ENCODE data around the gene FOXP1. TPM values are rescaled to one million over a fixed set of nuclear protein-coding genes. Genes with fewer than 3 reads are reported as not detected.

FOXP1 gene
- total RNA-seq, 1 experiment from 2014 or later = 58.4 TPM

DNA sequence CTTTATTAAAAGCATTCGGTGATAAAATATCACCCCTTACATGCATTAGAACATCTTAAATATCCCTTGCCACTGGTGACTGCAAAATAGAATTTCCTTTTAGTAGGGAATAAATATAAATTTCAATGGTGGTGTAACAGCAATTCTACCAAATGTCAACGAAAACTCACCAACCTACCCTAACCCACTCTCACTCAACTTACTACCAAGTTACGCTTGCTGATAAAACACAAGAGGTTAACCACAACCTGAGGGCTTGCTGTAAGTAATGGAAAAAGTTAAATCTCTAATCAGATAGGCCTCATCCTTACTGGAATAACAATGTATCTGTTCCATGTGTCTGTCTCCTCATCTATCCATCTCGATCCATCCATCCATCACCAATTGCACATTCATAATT is 274.7 kb downstream of the FOXP1 start:
- Histone ChIP-seq H3K36me3 (ENCODE audit: insufficient read depth, low read length, poor library complexity, severe bottlenecking) (no peaks in the 10 kb centered on the region), H3K4me3 (ENCODE audit: low read depth, low read length, poor library complexity, severe bottlenecking) (no peak overlapping the region), H3K4me1 (ENCODE audit: insufficient read depth, low read length, poor library complexity, severe bottlenecking) (peaks cover 17% of the 10 kb centered on the region), H3K27ac (ENCODE audit: low read depth, low read length, poor library complexity, severe bottlenecking) (no peak overlapping the region), H3K9me3 (ENCODE audit: low read depth, low read length, poor library complexity, severe bottlenecking) (no peaks in the 10 kb centered on the region), H3K27me3 (replicated peaks; ENCODE audit: insufficient read depth, low read depth, low read length, poor library complexity) (no peaks in the 10 kb centered on the region)
- DNase-seq (ENCODE audit: low spot score) = no peak
- intact Hi-C loops (cut with micrococcal nuclease; ENCODE audit: unreplicated experiment) = loop anchor here (5.0 to 10.0 kb wide), 2 partner anchors 278 to 754 kb away; no protein-coding TSS in a partner anchor
- no TSS peak for BruUV-seq (replicated peaks)
- ChIA-PET CTCF (no interaction called here), POLR2A (ENCODE audit: low non-redundant PET) (no interaction called here)
- no peak for TF ChIP-seq EZH2 (IDR thresholded peaks at IDR 0.05; ENCODE audit: borderline replicate concordance, low read depth, low read length, poor library complexity, severe bottlenecking)
- TF ChIP-seq, protein P1, sequence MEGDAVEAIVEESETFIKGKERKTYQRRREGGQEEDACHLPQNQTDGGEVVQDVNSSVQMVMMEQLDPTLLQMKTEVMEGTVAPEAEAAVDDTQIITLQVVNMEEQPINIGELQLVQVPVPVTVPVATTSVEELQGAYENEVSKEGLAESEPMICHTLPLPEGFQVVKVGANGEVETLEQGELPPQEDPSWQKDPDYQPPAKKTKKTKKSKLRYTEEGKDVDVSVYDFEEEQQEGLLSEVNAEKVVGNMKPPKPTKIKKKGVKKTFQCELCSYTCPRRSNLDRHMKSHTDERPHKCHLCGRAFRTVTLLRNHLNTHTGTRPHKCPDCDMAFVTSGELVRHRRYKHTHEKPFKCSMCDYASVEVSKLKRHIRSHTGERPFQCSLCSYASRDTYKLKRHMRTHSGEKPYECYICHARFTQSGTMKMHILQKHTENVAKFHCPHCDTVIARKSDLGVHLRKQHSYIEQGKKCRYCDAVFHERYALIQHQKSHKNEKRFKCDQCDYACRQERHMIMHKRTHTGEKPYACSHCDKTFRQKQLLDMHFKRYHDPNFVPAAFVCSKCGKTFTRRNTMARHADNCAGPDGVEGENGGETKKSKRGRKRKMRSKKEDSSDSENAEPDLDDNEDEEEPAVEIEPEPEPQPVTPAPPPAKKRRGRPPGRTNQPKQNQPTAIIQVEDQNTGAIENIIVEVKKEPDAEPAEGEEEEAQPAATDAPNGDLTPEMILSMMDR (conservative IDR thresholded peaks at IDR 0.05; ENCODE audit: low read depth, low read length) = no peak

DNA sequence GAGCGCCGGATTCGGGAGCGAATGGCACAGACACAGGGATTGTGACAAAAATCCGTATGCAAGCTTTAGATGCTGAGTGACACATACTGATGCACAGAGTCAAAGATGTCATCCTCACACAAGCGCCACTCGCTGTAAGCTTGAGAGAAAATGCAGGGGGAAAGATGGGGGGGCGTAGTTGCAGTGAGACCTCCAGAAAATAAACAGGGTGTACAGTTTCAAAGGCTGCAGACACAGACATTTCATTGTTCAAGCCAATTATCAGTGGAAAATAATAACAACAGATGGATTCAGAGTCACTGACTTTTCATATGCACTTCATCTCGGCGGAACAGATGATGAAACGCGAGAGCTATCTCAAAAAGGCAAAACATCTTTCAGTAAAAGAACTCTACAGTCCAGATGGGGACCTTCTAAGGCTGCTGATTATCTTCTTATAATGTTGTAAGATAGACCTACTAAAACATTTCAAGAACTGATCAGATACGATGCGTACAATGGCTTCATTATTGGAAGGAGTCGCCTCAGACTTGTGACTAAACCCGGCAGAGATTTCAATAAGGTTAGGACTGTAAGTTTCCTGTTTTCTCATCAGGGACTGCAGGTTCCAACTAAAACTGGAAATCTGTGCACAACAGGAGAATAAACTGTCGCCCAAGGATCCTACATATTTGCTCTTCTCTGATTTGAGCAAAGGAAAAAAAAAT is 275.4 kb downstream of the FOXP1 start:
- H3K4me1 ChIP-seq (ENCODE audit: insufficient read depth, low read length, poor library complexity, severe bottlenecking) = peaks cover 23% of the 10 kb centered on the region
- no peaks in the 10 kb centered on the region for H3K27me3 ChIP-seq (replicated peaks; ENCODE audit: insufficient read depth, low read depth, low read length, poor library complexity)
- no peak overlapping the region for H3K27ac ChIP-seq (ENCODE audit: low read depth, low read length, poor library complexity, severe bottlenecking)
- no peak for DNase-seq (ENCODE audit: low spot score)
- H3K36me3 ChIP-seq (ENCODE audit: insufficient read depth, low read length, poor library complexity, severe bottlenecking) = no peaks in the 10 kb centered on the region
- no peaks in the 10 kb centered on the region for H3K9me3 ChIP-seq (ENCODE audit: low read depth, low read length, poor library complexity, severe bottlenecking)
- ChIA-PET CTCF (no interaction called here), POLR2A (ENCODE audit: low non-redundant PET) (no interaction called here)
- TF ChIP-seq EZH2 (IDR thresholded peaks at IDR 0.05; ENCODE audit: borderline replicate concordance, low read depth, low read length, poor library complexity, severe bottlenecking) = no peak
- TF ChIP-seq, protein P1 (conservative IDR thresholded peaks at IDR 0.05; ENCODE audit: low read depth, low read length) = no peak
- intact Hi-C loops (cut with micrococcal nuclease; ENCODE audit: unreplicated experiment) = loop anchor here (5.0 to 10.0 kb wide), 2 partner anchors 279 to 753 kb away; no protein-coding TSS in a partner anchor
- no peak overlapping the region for H3K4me3 ChIP-seq (ENCODE audit: low read depth, low read length, poor library complexity, severe bottlenecking)
- no TSS peak for BruUV-seq (replicated peaks)

DNA sequence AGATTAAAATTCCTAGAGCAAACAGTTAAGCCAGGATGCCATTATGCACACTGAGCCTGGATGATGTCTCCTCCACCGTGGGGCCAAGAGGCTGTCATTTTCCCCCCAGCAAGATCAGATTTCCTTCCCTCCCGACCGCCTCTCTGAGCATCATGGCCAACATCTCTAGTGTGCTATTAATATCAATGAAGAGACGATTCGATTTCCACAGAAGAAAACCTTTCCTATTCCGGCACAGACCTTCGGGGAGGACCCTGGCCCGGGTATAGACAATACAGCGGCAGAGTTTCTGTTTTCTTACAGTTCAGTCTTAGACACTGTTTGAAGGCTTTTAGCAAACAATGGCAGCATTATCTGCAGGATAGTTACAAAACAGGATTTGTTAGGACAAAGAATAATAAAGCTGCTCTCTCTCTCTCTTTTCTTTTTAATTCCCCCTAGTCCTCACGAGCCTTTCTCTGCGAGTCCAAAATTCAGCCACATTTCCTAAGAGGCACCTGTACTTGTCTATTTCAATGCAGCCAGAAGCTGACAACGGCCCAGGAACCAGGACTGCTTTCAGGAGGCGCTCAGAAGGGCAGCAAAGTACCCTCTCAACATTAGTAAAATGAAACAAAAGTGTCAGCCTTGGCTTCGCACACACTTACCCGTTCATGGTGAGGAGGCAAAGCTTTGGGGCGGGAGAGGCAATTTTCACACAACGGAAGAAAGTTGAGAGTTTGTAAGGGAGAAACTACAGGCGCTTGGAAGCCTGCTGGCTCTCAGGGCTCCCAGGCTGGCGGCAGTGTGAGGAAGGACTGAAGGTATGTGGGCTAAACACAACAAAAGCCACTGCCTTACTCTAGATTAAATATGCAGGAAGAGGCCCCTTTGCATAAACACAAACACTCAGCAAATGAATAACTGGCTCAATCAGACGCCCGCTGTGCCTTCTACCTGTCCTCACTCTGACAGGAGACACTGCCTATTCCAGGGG is 278.0 kb downstream of the FOXP1 start:
- no TSS peak for BruUV-seq (replicated peaks)
- POLR2A ChIA-PET (ENCODE audit: low non-redundant PET) = no interaction called here
- DNase-seq (ENCODE audit: low spot score) = peak; percentile 37
- peak overlapping the region; percentile 41 for H3K4me3 ChIP-seq (ENCODE audit: low read depth, low read length, poor library complexity, severe bottlenecking)
- H3K27ac ChIP-seq (ENCODE audit: low read depth, low read length, poor library complexity, severe bottlenecking) = peak overlapping the region; percentile 88
- intact Hi-C loops (cut with micrococcal nuclease; ENCODE audit: unreplicated experiment) = loop anchor here (2.0 to 10.0 kb wide), 4 partner anchors 101 to 751 kb away; no protein-coding TSS in a partner anchor
- peaks cover 42% of the 10 kb centered on the region for H3K4me1 ChIP-seq (ENCODE audit: insufficient read depth, low read length, poor library complexity, severe bottlenecking)
- H3K27me3 ChIP-seq (replicated peaks; ENCODE audit: insufficient read depth, low read depth, low read length, poor library complexity) = no peaks in the 10 kb centered on the region
- CTCF ChIA-PET = no interaction called here
- H3K9me3 ChIP-seq (ENCODE audit: low read depth, low read length, poor library complexity, severe bottlenecking) = no peaks in the 10 kb centered on the region
- H3K36me3 ChIP-seq (ENCODE audit: insufficient read depth, low read length, poor library complexity, severe bottlenecking) = no peaks in the 10 kb centered on the region
- no peak for TF ChIP-seq EZH2 (IDR thresholded peaks at IDR 0.05; ENCODE audit: borderline replicate concordance, low read depth, low read length, poor library complexity, severe bottlenecking)
